Stimulated activated CD4-positive, alpha-beta T cell treated with anti-CD3 and anti-CD28 coated beads, Interleukin-12 subunit alpha, Interleukin-12 subunit beta, amount 100 ng/mL, for 48 hours (primary cell): ENCODE measurements around the gene PRR5L.

ENCODE experiments used
- DNase-seq, 3 donors: peaks; one replicate each; pipeline ENCODE4 v3.0.0-alpha.2; 2020; ENCODE audit warnings: low read depth in 2 of 3, low spot score in 1 of 3

The PRR5L gene

DNA sequence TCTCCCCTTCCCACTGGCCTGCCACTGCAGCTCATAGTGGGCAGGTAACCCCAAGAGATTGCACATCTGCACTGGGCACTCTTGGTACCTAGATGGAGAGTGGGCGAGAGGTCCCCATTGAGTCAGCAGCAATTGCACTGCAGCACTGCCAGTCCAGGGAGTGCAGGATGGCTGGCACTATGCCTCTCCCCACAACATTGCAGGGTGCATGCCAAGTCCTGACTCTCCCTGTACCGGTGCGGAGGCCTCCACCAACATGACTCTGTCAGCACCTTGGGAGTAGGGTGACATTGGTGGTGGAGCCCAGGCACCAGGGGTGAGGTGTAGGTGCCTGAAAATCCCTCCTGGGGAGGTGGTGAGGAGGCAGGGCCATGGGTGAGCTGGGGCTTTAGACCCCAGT, 131.8 kb downstream of the PRR5L start:
- DNase-seq, result no peak

DNA sequence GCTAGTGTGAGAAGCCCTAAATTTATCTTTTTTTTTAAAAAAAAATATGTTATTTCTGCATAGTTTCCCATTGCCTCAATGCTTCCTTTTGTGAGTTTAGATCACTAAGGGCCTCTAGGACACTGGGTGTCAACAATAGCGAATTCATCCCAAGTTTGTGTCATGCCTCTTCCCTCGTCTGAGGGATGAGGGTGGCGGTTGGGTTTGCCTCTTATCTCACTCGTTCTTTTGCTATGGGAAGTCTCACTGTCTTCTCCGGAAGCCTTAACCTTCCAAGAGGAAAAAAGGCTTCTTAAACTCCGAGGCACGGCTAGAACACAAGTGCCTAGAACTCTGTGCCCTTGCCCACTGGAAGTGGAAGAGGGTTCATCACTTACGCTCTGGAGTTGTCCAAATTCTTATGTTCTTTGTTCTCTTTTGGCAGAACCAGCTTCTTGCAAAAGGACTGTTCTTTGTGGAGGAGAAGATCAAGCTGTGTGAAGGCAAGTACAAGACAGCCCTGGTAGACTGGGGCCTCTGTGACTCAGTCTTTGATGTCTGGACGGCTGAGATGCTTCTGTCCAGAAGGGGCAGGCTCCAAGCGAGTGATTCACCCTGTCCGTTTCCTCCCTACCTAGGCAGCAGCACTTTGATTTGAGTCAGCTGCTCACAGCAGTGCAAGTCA, 135.5 kb downstream of the PRR5L start:
- DNase-seq, result peak; percentile 33 to 46 (median 42)

DNA sequence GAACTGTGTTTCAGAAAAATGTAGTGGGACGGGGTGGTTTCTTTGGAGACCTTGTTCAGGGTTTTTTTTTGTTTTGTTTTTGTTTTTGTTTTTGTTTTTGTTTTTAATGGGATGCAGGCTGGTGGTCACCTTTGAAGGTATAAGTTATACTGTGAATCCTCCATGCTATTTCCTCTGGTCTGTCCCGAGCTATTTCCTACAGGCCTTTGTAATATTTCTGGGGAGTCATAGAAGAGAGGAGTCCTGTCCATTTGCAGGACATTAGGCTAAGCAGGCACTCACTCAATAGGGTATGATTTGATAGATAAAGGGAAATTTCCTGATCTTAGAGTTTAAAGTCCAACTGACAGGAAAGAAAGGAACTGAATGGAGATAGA, 136.0 kb downstream of the PRR5L start:
- DNase-seq, result no peak

DNA sequence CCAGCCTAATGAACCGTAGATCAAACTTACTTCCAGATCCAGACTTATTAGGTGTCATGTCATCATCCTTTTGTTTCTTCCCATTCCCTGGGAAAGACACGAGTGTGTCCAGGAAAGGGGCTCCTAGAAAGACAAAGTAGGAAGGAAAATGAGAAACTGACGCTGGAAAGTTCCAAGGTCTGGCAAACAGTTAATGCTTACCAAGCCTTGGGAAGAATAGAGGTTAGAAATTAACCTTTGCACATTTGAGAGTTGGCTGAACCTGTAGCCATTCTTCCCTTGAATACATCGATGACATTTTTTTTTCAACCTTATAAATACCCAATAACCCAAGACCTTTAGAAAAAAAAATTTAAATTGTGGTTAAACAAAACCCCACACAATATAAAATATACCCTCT, 136.7 kb downstream of the PRR5L start:
- no peak for DNase-seq

DNA sequence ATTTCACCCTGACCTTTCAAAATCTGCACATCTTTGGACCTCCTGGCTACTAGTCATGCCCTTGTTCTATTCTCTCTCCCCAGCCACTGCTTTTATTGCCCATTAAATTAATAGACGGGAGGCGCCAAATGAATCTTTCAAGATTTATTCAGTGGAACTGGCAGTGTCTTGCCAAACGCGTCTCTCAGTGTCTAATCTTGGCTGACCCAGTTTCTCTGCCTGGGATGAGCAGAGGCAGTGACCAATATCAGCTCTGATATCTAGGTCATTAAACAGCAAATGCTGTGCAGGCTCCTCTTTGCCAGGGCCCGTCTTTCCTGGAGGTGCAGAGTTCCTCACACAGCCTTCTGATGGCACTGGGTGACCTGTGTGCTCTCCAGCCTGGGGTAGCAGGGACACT, 140.0 kb downstream of the PRR5L start:
- no peak for DNase-seq

DNA sequence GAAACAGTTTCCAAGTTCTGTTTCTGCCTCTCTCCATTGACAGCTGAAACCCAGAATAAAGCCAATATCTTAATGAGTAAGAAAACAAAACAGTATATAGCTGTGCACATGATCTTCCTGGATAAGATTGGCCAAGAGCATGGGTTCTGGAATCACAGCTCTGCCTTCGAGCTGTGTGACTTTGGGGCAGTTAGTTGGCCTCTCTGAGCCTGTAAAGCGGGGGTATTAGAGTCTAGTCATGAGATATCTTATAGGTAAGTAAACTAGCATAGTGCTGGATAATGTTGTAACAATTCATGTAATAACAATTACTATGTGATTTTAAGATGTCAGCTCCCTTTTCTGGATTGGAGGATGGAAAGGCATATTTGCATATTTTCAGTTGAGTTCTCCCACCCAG, 140.5 kb downstream of the PRR5L start:
- no peak for DNase-seq

DNA sequence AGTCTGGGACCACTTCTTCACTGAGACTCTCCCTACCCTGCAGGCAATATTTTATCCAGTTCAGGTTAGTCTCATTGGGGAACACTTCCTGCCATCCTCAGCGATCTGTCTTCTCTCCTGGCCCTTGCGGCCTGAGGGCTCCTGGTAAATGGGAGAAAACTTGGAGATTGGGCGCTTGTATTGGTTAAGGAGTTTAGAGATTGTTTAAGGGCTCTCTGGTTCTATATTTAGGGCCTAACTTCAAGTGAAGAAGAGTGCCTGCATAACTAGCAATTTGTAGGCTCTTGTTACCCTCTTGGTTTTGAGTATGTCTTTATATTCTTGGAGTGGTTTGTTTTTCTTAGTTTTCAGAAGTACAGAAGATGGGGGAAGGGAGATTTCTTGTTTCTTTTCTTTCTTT, 141.3 kb downstream of the PRR5L start:
- DNase-seq, result no peak

DNA sequence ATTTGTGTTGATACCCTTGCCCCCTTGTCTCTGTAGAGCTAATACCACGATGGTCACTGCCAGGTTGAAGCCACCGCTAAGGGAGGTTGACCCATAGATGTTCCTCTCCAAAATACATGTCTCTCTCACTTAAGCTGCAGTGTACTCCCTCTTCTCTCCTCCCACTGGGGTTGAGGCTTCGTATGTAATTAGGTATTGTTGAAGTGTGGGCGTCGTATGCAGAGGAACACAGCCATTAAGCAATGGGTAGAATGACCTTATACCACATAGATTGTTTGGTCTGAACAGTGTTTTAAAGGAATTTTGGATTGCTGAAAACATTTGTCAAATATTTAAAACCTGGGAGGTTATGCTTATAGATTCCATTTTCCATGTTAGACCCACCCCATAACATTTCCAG, 142.0 kb downstream of the PRR5L start:
- DNase-seq, result no peak

DNA sequence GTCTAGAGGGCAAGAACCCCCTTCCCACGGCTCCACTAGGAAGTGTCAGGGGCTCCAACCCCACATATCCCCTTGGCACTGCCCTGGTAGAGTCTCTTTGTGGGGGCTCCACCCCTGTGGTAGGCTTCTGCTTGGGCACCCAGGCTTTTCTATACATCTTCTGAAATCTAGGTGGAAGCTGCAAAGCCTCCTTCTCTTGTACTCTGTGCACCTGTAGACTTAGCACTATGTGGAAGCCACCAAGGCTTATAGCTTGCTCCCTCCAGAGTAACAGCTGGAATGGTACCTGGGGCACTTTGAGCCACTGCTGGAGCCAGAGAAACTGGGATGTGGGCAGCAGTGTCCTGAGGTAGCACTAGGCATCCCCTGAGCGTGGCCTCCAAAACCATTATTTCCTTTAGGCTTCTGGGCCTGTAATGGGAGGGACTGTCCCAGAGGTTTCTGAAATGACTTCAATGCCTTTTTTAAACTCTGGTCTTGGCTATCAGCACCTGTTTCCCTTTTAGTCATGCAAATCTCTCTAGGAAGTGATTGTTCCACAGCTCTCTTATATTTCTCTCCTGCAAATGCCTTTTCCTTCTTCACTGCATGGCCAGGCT, 145.6 kb downstream of the PRR5L start:
- peak in 1 of 3 donors; percentile 16 for DNase-seq

DNA sequence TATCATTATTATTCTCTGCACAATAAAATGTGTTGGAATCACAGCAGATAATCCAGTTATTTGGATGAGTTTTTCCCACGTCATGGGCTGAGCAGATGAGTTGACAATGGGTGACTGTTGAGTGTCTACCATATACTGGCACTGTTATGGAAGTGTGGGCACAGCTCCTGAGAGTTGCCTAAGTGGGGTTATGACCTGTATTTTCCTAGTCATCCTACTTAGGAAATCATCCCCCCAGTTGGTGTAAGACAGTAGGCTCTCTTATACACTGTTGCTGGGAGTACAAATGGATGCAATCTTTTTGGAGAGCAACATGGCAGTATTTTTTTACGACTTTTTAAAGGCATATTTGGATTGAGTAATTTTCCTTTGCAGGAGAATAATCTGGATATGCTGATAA, 147.6 kb downstream of the PRR5L start:
- no peak for DNase-seq

DNA sequence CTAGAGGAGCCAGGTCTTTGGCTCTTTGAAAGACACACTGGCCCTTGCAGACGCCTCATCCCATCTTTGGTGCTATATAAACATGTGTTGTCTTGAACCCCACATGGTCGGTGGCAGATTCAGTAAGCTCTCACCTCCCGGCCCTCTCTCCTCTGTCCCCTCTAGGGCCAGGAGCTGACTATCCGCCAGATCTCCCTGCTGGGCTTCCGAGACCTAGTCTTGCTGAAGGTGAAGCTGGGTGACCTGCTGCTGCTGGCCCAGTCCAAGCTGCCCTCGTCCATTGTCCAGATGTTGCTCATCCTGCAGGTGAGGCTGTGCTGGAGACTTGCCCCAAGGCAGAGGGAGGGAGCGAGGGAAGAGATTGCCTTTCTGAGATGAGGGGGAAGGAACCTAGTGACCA, 150.0 kb downstream of the PRR5L start:
- DNase-seq, result no peak

DNA sequence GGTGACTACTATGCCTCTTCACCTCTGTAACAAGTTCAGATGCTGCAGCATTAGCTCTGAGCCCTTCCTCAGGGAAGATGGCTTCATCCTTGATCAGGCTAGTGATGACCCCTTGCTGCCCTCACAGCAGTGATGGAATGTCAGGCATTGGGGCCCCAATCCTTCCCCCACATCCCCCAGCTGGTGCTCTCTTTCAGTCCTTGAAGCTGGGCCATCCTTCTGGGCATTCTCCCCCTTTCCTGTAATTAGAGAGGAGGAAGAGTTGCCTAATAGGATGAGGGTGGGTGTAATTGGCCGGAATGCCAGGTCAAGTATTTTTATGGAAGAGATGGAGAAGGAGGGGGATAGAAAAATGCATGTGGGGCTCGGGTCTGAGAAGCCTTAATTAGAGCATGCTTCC, 151.4 kb downstream of the PRR5L start:
- no peak for DNase-seq

DNA sequence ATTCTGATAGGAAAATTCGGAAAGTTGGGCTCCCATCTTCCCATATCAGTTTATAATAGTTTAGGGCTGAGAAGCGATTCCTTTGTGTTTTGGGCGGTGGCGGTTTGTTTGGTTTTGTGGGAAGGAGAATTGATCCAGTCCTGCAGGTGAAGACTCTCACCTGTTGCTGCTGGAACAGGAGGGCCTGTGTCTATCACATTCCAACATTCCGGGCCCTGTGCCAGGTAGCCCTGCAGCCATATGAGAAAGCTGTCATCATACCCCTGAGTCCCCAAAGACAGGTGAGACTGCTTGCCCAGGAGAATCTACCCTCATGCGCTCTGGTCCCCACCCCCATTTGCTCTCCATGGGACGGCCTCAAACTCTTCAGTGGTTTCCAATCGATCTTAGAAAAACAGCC, 151.9 kb downstream of the PRR5L start:
- no peak for DNase-seq

DNA sequence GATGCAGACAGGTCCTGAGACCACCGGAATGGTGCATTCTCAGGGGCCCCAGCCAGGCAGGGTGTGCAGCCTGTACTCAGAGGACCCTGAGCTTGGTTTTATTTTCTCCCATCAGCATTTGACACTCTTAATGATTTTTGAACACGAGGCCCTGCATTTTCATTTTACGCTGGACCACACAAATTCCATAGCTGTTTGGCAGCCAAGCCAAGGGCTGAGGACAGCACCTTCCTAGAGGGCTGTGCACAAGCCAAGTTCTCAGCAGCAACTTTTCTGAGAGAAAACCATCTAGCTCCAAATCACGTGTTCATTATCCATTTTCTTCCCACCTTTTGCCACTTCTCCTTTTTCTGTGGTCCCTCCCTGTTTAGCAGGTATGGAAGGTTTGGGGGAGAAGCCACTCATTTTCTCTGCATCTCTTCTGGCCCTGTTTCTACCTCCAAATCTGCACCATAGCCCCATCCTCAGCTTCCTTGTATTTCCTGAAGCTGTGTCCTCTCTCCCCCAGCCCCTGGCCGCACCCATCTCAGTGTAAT, 153.5 kb downstream of the PRR5L start:
- no peak for DNase-seq

DNA sequence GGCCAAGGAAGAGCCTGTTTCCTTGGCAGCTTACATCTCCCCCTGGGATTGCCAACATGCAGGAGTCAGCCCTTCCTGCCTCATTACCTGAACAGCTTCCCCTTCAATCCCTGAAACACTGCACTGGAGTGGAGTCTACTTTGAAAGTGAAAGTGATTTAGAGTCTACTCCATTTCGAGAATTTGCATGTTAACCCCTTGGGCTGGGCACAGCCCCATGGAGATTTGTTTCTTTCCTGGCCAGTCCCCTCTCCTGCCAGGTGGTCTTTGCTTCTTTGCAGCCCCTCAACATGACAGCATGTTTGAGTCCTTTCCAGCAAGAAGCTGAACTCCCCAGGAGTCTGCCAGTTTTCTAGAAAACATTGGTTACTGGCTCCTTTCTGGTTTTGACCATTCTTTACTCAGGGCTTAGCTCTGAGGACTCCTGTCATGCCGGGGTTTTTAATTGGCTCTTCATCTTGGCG, 154.1 kb downstream of the PRR5L start:
- no peak for DNase-seq

DNA sequence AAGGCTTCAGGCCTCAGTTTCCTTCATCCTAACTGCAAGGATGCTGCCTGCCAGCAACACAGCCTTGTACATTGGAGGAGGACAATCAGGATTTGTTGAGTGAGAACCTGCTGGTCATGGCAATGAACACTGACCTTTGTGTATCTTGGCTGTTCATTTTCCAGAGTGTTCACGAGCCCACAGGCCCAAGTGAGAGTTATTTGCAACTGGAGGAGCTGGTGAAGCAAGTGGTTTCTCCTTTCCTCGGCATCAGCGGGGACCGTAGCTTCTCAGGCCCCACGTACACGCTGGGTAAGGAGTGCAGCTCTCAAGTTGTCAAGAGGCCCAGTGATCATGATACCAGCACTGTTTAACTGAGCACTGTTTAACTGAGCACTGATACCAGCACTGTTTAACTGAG, 155.0 kb downstream of the PRR5L start:
- DNase-seq, result no peak

DNA sequence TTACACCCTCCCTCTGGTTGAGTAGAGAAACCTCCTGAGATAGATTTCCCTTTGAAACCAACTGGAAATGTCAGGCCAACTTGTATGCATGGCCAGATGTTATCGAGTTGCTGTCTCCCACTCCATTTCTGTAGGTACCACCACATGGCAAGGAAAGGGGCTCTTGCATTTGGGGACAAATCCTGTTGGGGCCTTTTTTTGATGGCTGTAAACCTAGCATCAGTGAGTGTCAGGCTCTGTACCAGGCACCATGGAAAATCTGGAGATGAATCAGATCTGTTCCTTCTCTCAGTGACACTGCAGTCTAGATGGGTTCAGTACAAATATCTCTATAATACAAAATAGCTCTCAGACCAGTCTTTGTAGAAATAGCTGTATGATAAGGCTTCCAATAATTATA, 155.6 kb downstream of the PRR5L start:
- DNase-seq, result no peak

DNA sequence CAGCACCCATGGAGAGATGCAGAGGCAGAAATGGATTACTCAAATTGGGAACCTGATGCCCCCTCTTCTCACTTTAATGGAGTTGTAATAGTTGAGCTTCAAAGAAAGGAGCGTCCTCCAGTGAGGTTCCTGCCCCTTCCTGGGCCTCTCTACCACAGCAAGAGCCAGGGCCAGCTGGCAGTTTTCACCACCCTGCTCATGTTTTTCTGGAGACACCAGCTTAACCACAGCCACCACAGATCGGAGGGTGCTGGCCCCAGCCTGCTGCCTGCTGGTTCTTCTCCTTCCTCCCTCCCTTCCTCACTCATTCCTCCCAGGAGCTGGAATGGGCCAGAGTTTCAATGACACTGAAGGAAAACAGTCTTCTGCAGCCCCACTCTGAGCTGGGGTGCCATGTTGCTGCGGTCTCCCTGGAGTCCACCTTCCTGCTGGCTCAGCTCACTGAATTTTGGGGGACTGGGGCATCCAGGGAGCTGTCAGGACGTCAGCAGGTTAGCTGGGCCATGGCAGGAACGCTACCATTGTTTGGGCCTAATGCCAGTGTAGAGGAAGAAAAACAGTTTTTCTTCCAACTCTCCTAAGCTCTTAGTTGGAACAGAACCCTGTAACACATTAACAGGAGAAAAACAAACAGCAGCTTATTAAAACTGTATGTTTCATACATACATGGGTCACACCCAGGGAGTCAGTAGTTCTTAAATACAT, 156.3 kb downstream of the PRR5L start:
- DNase-seq, result peak in 1 of 3 donors; percentile 21

DNA sequence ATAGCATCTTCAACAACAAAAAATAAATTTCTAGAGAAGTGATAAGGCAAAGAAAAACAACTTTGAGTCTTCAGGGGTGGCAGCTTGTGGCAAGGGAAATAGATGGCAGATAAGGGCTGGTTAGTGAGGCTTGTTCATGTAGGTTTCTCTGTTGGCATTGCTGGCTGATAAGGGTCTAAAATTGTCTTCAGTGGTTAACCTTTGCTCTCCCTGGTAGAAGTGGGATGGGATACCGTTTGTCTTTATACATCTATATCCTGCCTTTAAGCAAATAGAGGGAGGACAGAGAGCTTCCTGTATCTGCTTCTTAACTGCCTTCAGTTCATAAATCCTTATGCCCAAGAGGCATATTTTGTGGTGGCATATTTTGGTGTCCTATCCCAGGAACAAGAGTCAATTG, 156.9 kb downstream of the PRR5L start:
- no peak for DNase-seq

DNA sequence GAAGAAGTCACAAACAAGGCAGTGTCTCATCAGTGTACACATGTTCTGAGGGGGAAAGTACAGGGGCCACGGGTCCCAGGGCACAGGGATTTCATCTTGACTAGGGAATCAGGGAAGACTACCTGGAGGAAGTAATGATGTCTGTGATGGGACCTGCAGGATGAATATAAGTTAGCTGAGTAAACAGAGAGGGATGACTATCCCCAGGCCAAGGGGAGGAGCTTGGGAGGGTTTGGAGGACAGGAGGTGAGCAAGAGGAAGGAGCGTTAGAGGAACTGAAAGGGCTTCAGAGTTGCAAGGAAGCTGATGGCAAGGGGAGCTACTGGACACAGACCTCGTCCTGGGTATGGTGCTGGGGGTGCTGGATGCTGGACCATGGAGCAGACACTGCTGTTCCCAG, 157.6 kb downstream of the PRR5L start:
- DNase-seq, result no peak

DNA sequence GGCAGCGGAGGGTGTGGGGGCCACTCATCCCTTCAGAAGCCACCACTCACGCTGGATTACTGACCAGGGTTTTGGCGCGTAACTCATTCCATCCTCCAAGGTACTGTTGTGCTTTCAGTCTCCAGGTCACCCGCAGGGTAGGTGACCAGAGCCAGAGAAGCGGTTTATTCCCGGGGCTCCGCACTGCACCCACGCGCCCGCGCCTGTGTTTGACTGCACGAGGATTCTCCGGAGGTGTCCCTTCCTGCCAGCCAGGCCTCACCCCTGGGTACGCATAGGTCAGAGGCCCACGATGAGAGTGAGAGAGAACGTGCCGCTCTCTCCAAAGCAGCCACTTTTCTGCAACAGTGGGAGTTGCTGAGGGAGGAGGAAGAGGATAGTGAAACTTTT, 158.5 kb downstream of the PRR5L start:
- DNase-seq, result no peak

DNA sequence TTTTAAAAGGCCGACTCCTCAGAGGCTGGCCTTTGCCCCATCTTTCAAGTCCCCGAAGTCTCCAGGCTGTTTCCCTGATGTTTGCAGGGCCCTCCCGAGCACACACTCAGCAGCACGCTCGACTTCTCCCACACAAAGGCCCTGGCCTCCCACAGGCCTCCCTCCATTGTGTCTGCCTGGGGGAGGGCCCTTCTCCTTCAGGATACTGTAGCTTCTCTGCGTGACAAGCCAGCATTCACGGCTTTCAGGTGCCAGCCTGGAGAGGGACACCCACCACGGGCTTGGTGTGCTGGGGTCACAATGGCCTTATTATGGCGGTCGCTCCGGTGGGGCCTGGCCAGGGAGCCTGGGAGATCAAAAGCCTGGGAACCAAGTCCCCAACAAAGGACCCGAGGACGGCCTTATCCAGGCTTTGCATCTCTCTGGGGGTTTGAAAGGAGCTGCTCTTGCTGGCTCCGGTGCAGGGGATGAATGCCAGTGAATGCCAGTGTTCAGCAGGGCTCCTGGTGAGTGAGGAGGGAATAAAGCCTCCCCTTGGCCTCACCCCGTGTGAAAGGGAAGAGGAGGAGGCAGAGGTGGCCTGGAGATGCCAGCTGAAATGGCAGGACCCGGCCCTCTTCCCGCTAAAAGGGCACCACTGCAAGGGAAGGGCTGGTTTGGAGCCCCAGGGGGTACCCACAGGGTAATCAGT, 159.0 kb downstream of the PRR5L start:
- no peak for DNase-seq
